Muscle of leg (tissue), 11 donors: Measurements from ENCODE around the gene PRKCE. TPM values are rescaled to one million over a fixed set of nuclear protein-coding genes. Genes with fewer than 3 reads are reported as not detected.

Source experiments
- DNase-seq: peaks from one replicate; pipeline ENCODE4 v3.0.0; 2013
- H3K27ac ChIP-seq: one replicate; pipeline ENCODE4 v1.5.1; 2013; ENCODE audit warnings: mild to moderate bottlenecking, low read length, control low read depth
- H3K27me3 ChIP-seq: one replicate; pipeline ENCODE4 v1.6.1; 2013; ENCODE audit warnings: low read length; ENCODE audit not compliant: control insufficient read depth, insufficient read depth
- H3K36me3 ChIP-seq: one replicate; pipeline ENCODE4 v1.6.1; 2013; ENCODE audit warnings: low read length; ENCODE audit not compliant: control insufficient read depth, insufficient read depth
- H3K4me1 ChIP-seq: one replicate; pipeline ENCODE4 v1.6.1; 2013; ENCODE audit warnings: low read length; ENCODE audit not compliant: control insufficient read depth, insufficient read depth
- H3K4me3 ChIP-seq: one replicate; pipeline ENCODE4 v1.5.1; 2013; ENCODE audit warnings: low read length, control low read depth
- H3K9me3 ChIP-seq: replicated peaks from 2 replicates; pipeline ENCODE4 v1.6.1; 2013; ENCODE audit warnings: low read depth, low read length; ENCODE audit not compliant: control insufficient read depth
- WGBS: methylation state at CpG from one replicate; pipeline ENCODE4 v1.1.5; 2013; ENCODE audit warnings: missing lambda C conversion rate; ENCODE audit not compliant: insufficient coverage; 5-methylcytosine and 5-hydroxymethylcytosine counted together
- polyA plus RNA-seq, 8 donors: library from polyadenylated mRNA; unstranded; fragments of 120-200 nt; gene quantifications; one replicate each; pipeline versions ENCODE4 v1.2.1 to v1.2.3, GENCODE V29; 2013; ENCODE audit warnings: inconsistent platforms in 1 of 8, low replicate concordance in 1 of 8; ENCODE audit not compliant: insufficient read length in 8 of 8, insufficient read depth in 1 of 8
- total RNA-seq: library from RNA; stranded (reverse); fragments of 120-200 nt; gene quantifications from one replicate; pipeline ENCODE4 v1.2.4, GENCODE V29; 2013

The PRKCE gene
- total and polyA plus RNA-seq, 9 donors, result 3.5 to 8.6 (median 6.3) TPM

DNA sequence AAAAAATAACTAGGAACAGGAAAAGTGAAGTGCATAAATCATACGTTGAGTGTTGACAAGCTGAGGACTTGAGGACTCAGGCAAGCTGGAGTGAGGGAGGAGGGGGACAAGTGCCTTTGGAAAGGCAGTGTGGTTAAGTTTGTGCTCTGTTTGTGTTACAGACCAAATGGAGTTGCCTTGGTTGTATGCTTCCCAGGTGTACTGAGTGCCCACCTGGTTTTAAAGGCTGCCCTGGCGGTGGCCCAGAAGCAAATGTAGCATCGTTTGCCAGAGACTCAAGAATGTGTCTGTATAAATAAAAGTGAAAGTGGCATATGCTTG lies 240.9 kb downstream of the PRKCE start:
- H3K27me3 ChIP-seq, result peaks cover 11% of the 10 kb centered on the region
- H3K4me1 ChIP-seq, result peaks cover 47% of the 10 kb centered on the region
- 0% methylated on average over 1 of the region's 3 CpGs for WGBS
- no peak for DNase-seq
- no peak overlapping the region for H3K4me3 ChIP-seq
- no peaks in the 10 kb centered on the region for H3K36me3 ChIP-seq
- no peak overlapping the region for H3K27ac ChIP-seq
- no peaks in the 10 kb centered on the region for H3K9me3 ChIP-seq

- no peak overlapping the region for H3K27ac ChIP-seq
- no peak overlapping the region for H3K4me3 ChIP-seq
- whole genome bisulfite sequencing, result 0% methylated on average over 2 of the region's 7 CpGs
- no peaks in the 10 kb centered on the region for H3K36me3 ChIP-seq
- peaks cover 43% of the 10 kb centered on the region for H3K4me1 ChIP-seq
- DNase-seq, result peak; percentile 65
- peaks cover 11% of the 10 kb centered on the region for H3K27me3 ChIP-seq
- H3K9me3 ChIP-seq, result no peaks in the 10 kb centered on the region
Observed at GRCh38 chr2:45892757-45893156, 241.3 kb downstream of the PRKCE start.

GRCh38 chr2:45894211-45894610 lies 242.7 kb downstream of the PRKCE start:
- H3K4me1 ChIP-seq, result peaks cover 36% of the 10 kb centered on the region
- WGBS, result 96% methylated on average over 3 of the region's 4 CpGs
- H3K9me3 ChIP-seq, result no peaks in the 10 kb centered on the region

DNA sequence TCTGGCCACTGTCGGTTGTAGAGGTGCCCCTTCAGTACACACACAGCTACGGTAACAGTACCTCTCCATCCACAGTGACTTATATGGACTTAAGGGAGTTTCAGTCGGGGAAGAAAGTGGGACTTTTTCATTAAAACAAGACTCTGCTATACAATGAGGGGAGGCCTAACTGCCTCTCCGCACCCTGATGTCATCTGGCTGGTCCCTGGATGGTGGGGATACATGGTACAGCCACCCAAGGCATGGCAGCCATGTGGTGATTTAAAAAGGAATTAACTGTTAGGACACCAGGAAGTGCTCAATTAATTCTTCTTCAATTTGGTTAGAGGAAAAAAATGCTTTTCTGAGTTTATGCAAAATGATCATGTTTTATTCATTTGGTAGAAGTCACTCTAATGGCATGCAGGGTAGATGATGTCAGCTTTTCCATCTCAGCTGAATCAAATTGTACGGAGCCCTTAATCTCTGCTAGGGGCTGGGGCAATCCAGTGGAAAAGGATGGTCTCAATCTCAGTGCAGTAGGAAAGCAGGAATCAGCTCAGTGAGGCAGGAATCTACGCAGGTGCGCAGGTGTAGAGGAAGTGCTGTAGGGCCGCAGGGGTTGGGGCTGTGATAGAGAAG lies 243.9 kb downstream of the PRKCE start:
- Histone ChIP-seq H3K27me3 (peaks cover 11% of the 10 kb centered on the region), H3K36me3 (no peaks in the 10 kb centered on the region), H3K4me3 (no peak overlapping the region), H3K27ac (peak overlapping the region; percentile 52), H3K4me1 (peaks cover 35% of the 10 kb centered on the region), H3K9me3 (no peaks in the 10 kb centered on the region)
- DNase-seq, result peak; percentile 88
- WGBS, result 71% methylated on average over 4 of the region's 8 CpGs

More at GRCh38 chr2:45894211-45894610, 242.7 kb downstream of the PRKCE start:
- Histone ChIP-seq H3K36me3 (no peaks in the 10 kb centered on the region), H3K27me3 (peaks cover 11% of the 10 kb centered on the region), H3K27ac (no peak overlapping the region), H3K4me3 (no peak overlapping the region)
- DNase-seq, result no peak

DNA sequence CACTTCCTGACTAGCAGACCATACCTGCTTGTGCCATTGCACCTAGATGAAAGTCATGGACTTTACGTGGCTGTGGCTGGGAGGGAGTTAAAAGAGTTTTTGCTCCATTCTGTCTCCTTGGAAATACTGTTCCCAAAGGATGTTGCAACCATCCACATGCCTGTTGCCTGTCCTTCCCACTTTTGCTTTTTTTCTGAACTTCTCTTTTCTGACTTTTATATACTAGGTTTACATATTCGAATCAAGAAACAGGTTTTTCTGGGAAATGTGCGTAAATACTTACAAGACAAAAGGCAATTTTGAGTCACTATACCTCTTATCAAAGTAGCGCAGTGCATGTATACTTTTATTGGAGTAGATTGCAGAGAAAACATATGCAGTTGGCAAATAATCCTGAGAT lies 244.8 kb downstream of the PRKCE start:
- H3K9me3 ChIP-seq, result no peaks in the 10 kb centered on the region
- peaks cover 35% of the 10 kb centered on the region for H3K4me1 ChIP-seq
- no peak overlapping the region for H3K4me3 ChIP-seq
- H3K27ac ChIP-seq, result no peak overlapping the region
- peaks cover 9% of the 10 kb centered on the region for H3K27me3 ChIP-seq
- no peaks in the 10 kb centered on the region for H3K36me3 ChIP-seq
- DNase-seq, result no peak
- no CpG with 5 or more reads among the region's 4 CpGs for WGBS

DNA sequence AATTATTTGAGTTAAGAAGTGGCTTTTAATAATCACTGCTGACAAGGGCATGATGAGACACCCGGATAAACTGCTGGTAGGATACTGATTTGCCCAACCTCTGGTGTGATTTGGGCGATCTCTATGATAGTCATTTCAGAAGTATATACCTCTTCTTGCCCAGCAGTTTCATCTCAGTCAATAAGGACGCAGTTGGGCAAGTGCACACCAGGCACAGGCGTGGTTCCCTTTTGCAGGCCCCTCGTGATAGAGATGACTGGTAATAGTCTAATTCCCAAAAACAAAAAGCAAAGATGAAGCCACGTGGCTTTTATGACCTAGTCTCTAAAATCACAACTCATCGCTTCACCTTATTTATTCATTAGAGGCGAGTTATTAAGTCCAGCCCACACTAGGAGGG lies 246.4 kb downstream of the PRKCE start:
- Histone ChIP-seq H3K9me3 (no peaks in the 10 kb centered on the region), H3K36me3 (no peaks in the 10 kb centered on the region), H3K27ac (no peak overlapping the region), H3K4me3 (no peak overlapping the region), H3K27me3 (peaks cover 8% of the 10 kb centered on the region), H3K4me1 (peaks cover 33% of the 10 kb centered on the region)
- no peak for DNase-seq
- 100% methylated on average over 1 of the region's 8 CpGs for WGBS

GRCh38 chr2:45898819-45899218 lies 247.3 kb downstream of the PRKCE start:
- Histone ChIP-seq H3K9me3 (no peaks in the 10 kb centered on the region), H3K27ac (peak overlapping the region; percentile 26), H3K4me1 (peaks cover 29% of the 10 kb centered on the region), H3K36me3 (no peaks in the 10 kb centered on the region), H3K27me3 (peaks cover 8% of the 10 kb centered on the region), H3K4me3 (no peak overlapping the region)
- whole genome bisulfite sequencing, result 65% methylated on average over 3 of the region's 3 CpGs
- DNase-seq, result peak; percentile 87

DNA sequence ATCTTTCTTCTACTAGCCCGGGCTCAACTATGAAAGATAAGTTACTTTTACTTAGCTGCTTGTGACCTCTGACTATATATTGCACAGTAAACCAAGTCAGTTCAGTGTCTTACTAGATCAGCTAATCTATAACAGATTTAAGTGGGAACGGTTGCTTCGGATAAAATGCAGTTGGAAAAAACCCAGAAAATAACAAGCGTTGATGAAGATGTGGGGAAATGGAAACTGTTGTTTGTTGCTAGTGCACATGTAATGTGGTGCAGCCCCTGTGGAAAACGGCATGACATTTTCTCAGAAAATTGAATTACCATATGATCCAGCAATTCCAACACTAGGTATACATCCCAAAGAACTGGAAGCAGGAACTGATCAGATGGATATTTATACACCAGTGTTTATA lies 248.5 kb downstream of the PRKCE start:
- Histone ChIP-seq H3K36me3 (no peaks in the 10 kb centered on the region), H3K27me3 (peaks cover 8% of the 10 kb centered on the region), H3K4me1 (peaks cover 40% of the 10 kb centered on the region), H3K4me3 (no peak overlapping the region), H3K9me3 (no peaks in the 10 kb centered on the region), H3K27ac (peak overlapping the region; percentile 85)
- 20% methylated on average over 1 of the region's 5 CpGs for WGBS
- peak; percentile 90 for DNase-seq

DNA sequence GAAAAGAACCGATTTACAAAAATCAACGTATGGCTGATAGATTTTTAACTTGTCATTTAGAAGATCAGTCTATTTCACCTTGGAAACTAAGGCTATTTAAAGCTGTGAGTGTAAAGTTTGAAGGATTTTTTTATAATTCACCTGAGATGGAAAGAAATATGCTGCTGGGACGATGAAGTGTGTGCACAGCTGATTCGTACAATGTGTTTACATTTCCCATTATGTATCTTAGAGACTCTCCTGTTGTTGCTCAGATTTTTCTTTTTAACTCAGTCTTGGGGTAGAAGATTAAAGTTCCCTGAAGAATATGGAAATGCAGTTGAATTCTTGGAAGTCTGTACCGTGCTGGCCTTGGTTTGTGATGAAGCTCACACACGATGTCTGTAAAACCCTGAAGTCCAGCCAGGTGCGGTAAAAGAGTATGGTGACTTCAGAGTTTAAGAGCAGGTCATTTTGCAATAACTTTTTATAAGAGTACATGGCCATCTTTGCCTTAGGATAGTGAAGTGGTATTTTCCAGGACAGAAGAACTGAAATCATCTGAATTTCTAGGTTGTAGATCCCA lies 250.1 kb downstream of the PRKCE start:
- no peak overlapping the region for H3K4me3 ChIP-seq
- peak overlapping the region; percentile 85 for H3K27ac ChIP-seq
- H3K9me3 ChIP-seq, result no peaks in the 10 kb centered on the region
- WGBS, result 0% methylated on average over 1 of the region's 7 CpGs
- no peaks in the 10 kb centered on the region for H3K36me3 ChIP-seq
- peaks cover 14% of the 10 kb centered on the region for H3K27me3 ChIP-seq
- peaks cover 40% of the 10 kb centered on the region for H3K4me1 ChIP-seq
- DNase-seq, result peak; percentile 96

DNA sequence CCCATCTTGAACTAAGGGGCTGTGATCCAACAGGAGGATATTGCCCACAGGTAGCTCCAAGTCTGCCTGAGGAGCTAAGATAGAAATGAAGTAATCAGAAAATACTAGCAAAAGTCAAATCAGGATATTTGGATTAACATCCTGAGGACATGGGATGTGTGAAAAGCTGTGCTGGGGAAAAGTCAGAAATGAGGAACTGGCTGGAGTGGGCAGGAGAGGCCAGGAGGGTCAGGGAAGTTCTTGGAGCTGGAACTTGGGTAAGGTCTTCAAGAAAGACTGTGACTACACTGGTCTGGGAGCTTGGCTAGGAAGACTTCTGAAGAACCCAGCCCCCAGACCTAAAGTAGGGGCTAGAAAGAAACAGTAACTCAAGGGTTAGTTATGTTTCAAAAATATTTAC lies 250.9 kb downstream of the PRKCE start:
- H3K27me3 ChIP-seq, result peaks cover 19% of the 10 kb centered on the region
- H3K27ac ChIP-seq, result peak overlapping the region; percentile 85
- peaks cover 40% of the 10 kb centered on the region for H3K4me1 ChIP-seq
- H3K36me3 ChIP-seq, result no peaks in the 10 kb centered on the region
- DNase-seq, result no peak
- no peak overlapping the region for H3K4me3 ChIP-seq
- H3K9me3 ChIP-seq, result no peaks in the 10 kb centered on the region
